ENCODE data around the gene GHDC. TPM values are rescaled to one million over a fixed set of nuclear protein-coding genes. Genes with fewer than 3 reads are reported as not detected.
A peak's percentile ranks its signal among the peaks of the same experiment; 100 is the strongest.
"Not testable (repeated sequence)": the region's sequence is repeated elsewhere in the genome, so short reads cannot be mapped to it uniquely, and the experiment has no call there.

GHDC gene
- total RNA-seq, 4 donors from 2014 or later, result 20.3 to 31.3 (median 22.0) TPM

DNA sequence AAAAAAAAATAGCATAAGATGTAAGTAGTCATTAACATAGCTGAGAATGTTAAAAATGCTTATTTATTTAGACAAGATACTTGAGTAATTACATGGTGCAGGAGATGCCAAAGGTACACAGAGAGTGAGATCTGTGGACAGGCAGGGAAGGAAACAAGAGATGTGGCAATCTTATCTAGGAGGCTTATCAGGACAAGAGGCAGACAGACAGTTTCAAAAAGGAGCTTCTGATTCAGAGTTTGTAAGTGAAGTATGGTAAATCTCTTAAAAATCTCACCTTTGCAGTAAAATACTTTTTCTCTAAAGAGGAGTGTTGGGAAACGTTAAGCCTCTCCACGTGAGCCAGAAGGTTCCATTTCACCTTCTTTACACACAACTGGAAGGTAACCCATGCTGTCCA lies 19.9 kb upstream of the GHDC start:
- Histone ChIP-seq H3K4me3 (no peak overlapping the region), H3K36me3 (peaks cover 62 to 98% (median 97%) of the 10 kb centered on the region in 4 donors), H3K27ac (replicated peaks in 1 of 4) (no peak overlapping the region), H3K4me1 (peaks cover 5 to 21% (median 7%) of the 10 kb centered on the region in 4 donors), H3K27me3 (no peaks in the 10 kb centered on the region), H3K9me3 (no peaks in the 10 kb centered on the region)
- no peak for TF ChIP-seq EP300 (IDR thresholded peaks at IDR 0.05)
- no peak for TF ChIP-seq POLR2A (IDR thresholded peaks at IDR 0.05; ENCODE audit: low read depth)
- TF ChIP-seq POLR2AphosphoS5 (IDR thresholded peaks at IDR 0.05), result no peak
- TF ChIP-seq, protein P1, sequence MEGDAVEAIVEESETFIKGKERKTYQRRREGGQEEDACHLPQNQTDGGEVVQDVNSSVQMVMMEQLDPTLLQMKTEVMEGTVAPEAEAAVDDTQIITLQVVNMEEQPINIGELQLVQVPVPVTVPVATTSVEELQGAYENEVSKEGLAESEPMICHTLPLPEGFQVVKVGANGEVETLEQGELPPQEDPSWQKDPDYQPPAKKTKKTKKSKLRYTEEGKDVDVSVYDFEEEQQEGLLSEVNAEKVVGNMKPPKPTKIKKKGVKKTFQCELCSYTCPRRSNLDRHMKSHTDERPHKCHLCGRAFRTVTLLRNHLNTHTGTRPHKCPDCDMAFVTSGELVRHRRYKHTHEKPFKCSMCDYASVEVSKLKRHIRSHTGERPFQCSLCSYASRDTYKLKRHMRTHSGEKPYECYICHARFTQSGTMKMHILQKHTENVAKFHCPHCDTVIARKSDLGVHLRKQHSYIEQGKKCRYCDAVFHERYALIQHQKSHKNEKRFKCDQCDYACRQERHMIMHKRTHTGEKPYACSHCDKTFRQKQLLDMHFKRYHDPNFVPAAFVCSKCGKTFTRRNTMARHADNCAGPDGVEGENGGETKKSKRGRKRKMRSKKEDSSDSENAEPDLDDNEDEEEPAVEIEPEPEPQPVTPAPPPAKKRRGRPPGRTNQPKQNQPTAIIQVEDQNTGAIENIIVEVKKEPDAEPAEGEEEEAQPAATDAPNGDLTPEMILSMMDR (IDR thresholded peaks at IDR 0.05), result no peak
- DNase-seq (ENCODE audit: extremely low spot score), result no peak
- intact Hi-C loops (cut with DNase I), result no loop called here
- WGBS, result 84% methylated on average over 2 of the region's 2 CpGs

- WGBS, result 69% methylated on average over 7 of the region's 7 CpGs
- H3K9me3 ChIP-seq, result no peaks in the 10 kb centered on the region
- no peaks in the 10 kb centered on the region for H3K27me3 ChIP-seq
- H3K27ac ChIP-seq (replicated peaks in 1 of 4), result peak overlapping the region; percentile 34 to 52 (median 38)
- H3K4me1 ChIP-seq, result peaks cover 5 to 21% (median 7%) of the 10 kb centered on the region in 4 donors
- H3K36me3 ChIP-seq, result peaks cover 62 to 100% (median 96%) of the 10 kb centered on the region in 4 donors
- intact Hi-C loops (cut with DNase I), result no loop called here
- DNase-seq (ENCODE audit: extremely low spot score), result no peak
- TF ChIP-seq, protein P1 (IDR thresholded peaks at IDR 0.05), result no peak
- TF ChIP-seq POLR2A (IDR thresholded peaks at IDR 0.05; ENCODE audit: low read depth), result no peak
- TF ChIP-seq EP300 (IDR thresholded peaks at IDR 0.05), result no peak
- no peak for TF ChIP-seq POLR2AphosphoS5 (IDR thresholded peaks at IDR 0.05)
- H3K4me3 ChIP-seq, result no peak overlapping the region
Measured at GRCh38 chr17:42212382-42212781, 18.1 kb upstream of the GHDC start.

- Histone ChIP-seq H3K27ac (replicated peaks in 1 of 4) (peak overlapping the region; percentile 34 to 52 (median 38)), H3K4me1 (peaks cover 5 to 21% (median 7%) of the 10 kb centered on the region in 4 donors), H3K36me3 (peaks cover 62 to 100% (median 96%) of the 10 kb centered on the region in 4 donors)
- H3K4me3 ChIP-seq; H3K27me3 ChIP-seq; intact Hi-C loops (cut with DNase I); H3K9me3 ChIP-seq: not testable (repeated sequence)
- DNase-seq (ENCODE audit: extremely low spot score), result peak; percentile 93
- WGBS, result 55% methylated on average over 7 of the region's 9 CpGs
- peak; percentile 11 to 28 for TF ChIP-seq POLR2AphosphoS5 (IDR thresholded peaks at IDR 0.05)
Measured at GRCh38 chr17:42211921-42212341, 17.6 kb upstream of the GHDC start.

DNA sequence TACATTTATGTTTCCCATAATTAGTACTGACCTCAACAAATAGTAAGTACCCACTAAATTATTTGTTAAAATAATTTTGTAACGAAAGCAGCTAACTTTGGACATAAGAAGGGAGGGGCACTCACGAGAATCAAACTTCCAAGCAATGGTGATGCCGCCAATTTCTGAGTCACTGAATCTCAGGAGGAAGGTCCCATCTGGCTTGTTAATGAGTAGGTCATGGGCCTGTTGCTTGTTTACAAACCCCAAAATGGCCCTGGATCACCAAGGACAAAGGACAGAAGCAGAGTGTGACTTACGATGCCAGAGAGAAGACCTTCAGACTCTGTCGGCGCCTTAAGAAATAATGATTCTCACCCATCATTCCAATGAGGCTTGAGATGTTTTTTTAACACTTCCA lies 15.8 kb upstream of the GHDC start:
- H3K27me3 ChIP-seq, result no peaks in the 10 kb centered on the region
- H3K9me3 ChIP-seq, result no peaks in the 10 kb centered on the region
- H3K36me3 ChIP-seq, result peaks cover 63 to 100% (median 96%) of the 10 kb centered on the region in 4 donors
- H3K4me3 ChIP-seq, result no peak overlapping the region
- intact Hi-C loops (cut with DNase I), result no loop called here
- TF ChIP-seq, protein P1 (IDR thresholded peaks at IDR 0.05), result no peak
- no peak for TF ChIP-seq POLR2AphosphoS5 (IDR thresholded peaks at IDR 0.05)
- TF ChIP-seq POLR2A (IDR thresholded peaks at IDR 0.05; ENCODE audit: low read depth), result no peak
- no peak for TF ChIP-seq EP300 (IDR thresholded peaks at IDR 0.05)
- DNase-seq (ENCODE audit: extremely low spot score), result no peak
- H3K4me1 ChIP-seq, result peaks cover 5 to 21% (median 7%) of the 10 kb centered on the region in 4 donors
- H3K27ac ChIP-seq (replicated peaks in 1 of 4), result no peak overlapping the region
- WGBS, result 86% methylated on average over 6 of the region's 6 CpGs

DNA sequence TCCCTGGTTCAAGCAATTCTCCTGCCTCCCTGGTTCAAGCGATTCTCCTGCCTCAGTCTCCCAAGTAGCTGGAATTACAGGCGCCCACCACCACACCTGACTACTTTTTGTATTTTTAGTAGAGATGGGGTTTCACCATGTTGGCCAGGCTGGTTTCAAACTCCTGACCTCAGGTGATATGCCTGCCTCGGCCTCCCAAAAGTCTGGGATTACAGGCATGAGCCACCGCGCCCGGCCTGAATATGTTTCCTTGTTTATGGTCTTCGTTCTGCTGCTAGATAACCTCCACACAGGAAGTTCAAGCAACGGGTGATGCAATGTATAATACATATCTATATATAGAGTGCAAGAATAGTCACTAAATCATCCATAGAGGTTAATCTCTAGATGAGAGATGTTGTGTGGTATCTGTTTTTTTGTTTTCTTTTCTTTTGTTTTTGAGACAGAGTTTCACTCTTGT lies 11.9 kb upstream of the GHDC start:
- H3K4me1 ChIP-seq; H3K4me3 ChIP-seq; H3K27me3 ChIP-seq; intact Hi-C loops (cut with DNase I); H3K9me3 ChIP-seq; DNase-seq (ENCODE audit: extremely low spot score); H3K27ac ChIP-seq (replicated peaks in 1 of 4): not testable (repeated sequence)
- 74% methylated on average over 8 of the region's 8 CpGs for WGBS
- peaks cover 66 to 98% (median 96%) of the 10 kb centered on the region in 4 donors for H3K36me3 ChIP-seq

GRCh38 chr17:42203354-42203753 lies 9.1 kb upstream of the GHDC start:
- no peak for TF ChIP-seq POLR2A (IDR thresholded peaks at IDR 0.05; ENCODE audit: low read depth)
- no peak for TF ChIP-seq POLR2AphosphoS5 (IDR thresholded peaks at IDR 0.05)
- TF ChIP-seq EP300 (IDR thresholded peaks at IDR 0.05), result no peak
- TF ChIP-seq, protein P1 (IDR thresholded peaks at IDR 0.05), result no peak
- Histone ChIP-seq H3K4me1 (peaks cover 0 to 5% (median 0%) of the 10 kb centered on the region in 4 donors), H3K9me3 (no peaks in the 10 kb centered on the region), H3K36me3 (peaks cover 50 to 89% (median 79%) of the 10 kb centered on the region in 4 donors), H3K27ac (replicated peaks in 1 of 4) (no peak overlapping the region), H3K27me3 (no peaks in the 10 kb centered on the region), H3K4me3 (no peak overlapping the region)
- DNase-seq (ENCODE audit: extremely low spot score), result no peak
- WGBS, result 97% methylated on average over 2 of the region's 2 CpGs
- intact Hi-C loops (cut with DNase I), result no loop called here

Data from esophagus muscularis mucosa (tissue), 4 donors.